Neural progenitor cell (in vitro differentiated cells): ENCODE data around the gene SLC11A1.

ENCODE experiments used
- EZH2 ChIP-seq: fragments of 200-600 bp; sonication (generic); IDR thresholded peaks from 2 replicates; pipeline ENCODE4 v1.6.1; 2017; ENCODE audit warnings: antibody characterized with exemption, mild to moderate bottlenecking, moderate library complexity
- EZH2phosphoT487 ChIP-seq: fragments of 200-600 bp; sonication (generic); IDR thresholded peaks from 2 replicates; pipeline ENCODE4 v1.6.1; 2017; ENCODE audit warnings: antibody characterized with exemption
- TF ChIP-seq, protein P1 (sequence below): fragments of 200-600 bp; sonication (generic); IDR thresholded peaks from 2 replicates; pipeline ENCODE4 v1.5.1; 2017; ENCODE audit warnings: antibody characterized with exemption, mild to moderate bottlenecking

GRCh38 chr2:218418321-218418716 is 36.2 kb downstream of the SLC11A1 start:
- TF ChIP-seq, protein P1, sequence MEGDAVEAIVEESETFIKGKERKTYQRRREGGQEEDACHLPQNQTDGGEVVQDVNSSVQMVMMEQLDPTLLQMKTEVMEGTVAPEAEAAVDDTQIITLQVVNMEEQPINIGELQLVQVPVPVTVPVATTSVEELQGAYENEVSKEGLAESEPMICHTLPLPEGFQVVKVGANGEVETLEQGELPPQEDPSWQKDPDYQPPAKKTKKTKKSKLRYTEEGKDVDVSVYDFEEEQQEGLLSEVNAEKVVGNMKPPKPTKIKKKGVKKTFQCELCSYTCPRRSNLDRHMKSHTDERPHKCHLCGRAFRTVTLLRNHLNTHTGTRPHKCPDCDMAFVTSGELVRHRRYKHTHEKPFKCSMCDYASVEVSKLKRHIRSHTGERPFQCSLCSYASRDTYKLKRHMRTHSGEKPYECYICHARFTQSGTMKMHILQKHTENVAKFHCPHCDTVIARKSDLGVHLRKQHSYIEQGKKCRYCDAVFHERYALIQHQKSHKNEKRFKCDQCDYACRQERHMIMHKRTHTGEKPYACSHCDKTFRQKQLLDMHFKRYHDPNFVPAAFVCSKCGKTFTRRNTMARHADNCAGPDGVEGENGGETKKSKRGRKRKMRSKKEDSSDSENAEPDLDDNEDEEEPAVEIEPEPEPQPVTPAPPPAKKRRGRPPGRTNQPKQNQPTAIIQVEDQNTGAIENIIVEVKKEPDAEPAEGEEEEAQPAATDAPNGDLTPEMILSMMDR: no peak
- TF ChIP-seq EZH2phosphoT487: no peak
- TF ChIP-seq EZH2: no peak
